GM19328 (cell line): ENCODE results near the gene CBARP.
"Not testable (repeated sequence)": the region's sequence is repeated elsewhere in the genome, so short reads cannot be mapped to it uniquely, and the experiment has no call there.

Experiments used
- ATAC-seq: cut with Tn5 transposase; IDR thresholded peaks from one replicate; pipeline ENCODE4 v1.9.1; 2021; ENCODE audit warnings: mild to moderate bottlenecking, moderate library complexity; ENCODE audit not compliant: unreplicated experiment

The CBARP gene

DNA sequence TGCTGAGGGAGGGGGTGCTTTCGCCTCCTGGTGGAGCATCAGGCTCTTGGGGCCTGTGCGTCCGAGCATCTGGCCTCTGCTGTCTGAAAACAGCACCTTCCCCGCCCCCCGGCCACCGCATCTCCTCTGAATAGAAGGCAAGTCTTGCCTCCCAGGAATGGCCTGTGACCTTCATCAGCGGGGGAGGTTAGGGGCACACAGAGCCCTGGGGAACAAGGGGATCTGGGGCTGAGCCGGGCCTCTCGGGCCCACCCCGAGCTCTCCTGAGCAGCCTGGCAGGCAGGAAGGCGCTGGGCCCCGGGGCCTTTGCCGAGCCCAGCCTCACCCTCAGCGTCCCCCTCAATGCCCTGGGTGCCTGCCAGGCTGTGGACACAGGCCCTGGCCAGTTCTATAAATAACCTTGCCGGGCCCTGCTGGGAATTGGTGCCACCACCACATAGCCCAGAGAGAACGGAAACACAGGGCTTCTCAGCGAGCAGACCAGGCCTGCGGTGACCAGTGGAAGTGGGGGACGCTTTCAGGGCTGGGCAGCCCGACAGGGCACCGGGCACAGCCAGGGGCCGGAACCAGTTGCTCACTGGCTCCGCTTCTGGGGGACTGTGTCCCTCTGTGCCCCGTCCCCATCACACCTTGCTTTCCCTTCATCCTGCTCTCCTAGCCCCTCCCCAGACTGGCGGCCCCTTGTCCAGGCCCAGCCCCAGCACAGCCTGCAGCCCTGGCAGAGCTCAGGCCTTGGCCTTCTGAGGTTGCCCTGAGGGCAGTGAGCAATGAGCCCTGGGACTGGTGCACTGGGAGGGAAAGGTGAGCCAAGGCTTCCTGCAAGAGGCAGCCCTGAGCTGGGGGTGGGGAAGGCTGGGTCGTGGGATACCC lies 22.7 kb downstream of the CBARP start:
- ATAC-seq, result no peak

DNA sequence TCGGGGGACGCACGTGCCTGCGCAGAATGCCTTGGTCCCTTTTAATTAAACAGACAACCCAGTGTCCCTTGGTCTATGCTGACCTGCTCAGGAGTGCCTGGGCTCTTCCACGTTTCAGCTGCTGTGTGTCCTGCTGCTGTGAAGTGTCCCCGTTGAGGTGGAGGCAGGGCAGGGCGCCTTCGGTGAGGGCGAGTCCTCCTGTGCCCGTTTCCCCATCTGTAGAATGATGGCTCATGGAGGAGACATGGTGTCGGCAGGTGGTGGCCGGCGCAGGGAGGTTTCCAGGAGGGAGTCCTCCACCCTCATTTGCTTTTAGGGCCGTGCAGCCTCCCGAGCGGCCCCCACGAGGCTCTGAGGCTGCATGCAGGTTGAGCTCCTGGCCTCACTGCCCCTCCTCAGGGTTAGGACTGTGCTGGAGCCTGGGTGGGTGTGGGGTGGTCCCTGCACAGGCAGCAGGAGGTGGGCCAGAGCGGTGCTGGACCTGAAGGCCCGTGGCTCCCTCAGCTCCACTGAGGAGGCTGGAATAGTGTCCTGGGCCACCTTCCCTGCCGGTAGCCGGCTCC lies 23.4 kb downstream of the CBARP start:
- ATAC-seq, result no peak

DNA sequence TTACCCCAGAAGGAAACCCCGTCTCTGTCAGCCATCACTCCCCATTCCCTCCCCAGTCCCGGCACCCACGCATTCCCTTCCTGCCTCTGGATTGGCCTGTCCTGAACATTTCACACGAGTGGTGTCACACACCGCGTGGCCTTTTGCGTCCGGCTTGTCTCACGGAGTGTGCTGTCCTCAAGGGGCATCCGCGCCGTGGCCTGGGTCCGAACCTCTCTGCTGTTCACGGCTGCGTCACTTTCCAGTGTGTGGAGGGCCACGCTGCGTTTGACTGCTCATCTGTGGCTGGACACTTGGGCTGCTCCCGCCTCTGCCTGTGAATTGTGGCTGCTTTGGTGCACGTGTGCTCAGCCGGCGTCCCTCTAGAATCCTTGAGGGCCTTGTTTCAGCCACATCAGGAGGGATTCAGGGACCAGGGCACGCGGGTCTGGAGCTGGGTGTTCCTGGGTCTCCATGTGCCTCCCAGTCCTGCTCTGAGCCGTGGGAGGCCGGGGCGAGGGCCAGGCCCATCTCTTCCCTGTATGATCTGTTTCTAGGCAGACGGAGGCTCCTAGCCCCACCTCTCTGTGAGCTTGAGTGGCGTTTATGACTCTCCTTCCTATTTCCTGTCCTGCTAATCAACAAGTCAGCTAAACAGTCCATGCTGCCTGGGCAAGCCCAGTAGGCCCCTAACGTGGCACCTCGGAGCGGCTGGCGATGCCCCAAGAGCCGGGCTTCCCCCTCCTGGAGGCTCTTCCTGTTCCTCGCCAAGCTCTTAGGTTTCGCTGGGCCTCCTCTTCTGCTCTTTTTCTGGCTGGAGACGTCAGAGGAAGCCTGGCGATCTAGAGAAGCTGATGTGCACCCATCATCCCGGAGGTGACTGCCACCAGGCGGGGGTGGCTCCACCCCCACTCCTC lies 24.2 kb downstream of the CBARP start:
- no peak for ATAC-seq

DNA sequence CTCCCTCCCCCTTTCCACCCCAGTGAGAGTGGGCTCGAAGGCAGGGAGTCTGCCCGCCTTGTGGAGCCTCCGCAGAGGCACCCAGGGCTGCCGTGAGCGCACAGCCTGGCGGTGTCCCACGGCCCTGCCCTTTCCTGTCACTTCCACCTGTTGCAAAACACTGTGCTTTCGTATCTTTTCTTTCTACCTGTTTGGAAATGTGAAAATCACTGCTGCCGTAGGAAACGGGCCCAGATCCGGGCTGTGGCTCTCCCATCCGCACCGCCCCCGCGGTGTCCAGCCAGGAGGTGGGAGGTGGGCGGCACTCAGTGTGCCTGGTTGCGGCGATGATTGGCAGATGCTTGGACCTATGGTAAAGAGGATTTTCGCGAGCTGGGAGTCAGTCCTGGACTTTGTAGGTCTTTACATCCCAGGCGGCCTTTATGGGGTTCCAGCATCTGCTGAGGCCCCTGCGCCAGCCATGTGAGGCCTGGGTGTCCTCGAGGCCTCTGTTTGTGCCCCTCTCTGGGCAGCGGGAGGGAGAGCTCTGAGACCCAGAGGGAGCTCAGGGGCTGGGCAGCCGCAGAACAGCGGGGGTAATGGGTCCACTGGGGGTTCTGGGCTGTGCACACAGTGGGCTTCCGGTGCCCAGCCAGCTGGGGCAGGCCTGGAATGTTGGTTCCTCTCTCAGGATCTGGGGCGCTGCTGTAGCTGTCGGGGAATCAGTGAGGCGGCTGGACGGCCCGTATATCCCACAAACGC lies 26.1 kb downstream of the CBARP start:
- no peak for ATAC-seq

DNA sequence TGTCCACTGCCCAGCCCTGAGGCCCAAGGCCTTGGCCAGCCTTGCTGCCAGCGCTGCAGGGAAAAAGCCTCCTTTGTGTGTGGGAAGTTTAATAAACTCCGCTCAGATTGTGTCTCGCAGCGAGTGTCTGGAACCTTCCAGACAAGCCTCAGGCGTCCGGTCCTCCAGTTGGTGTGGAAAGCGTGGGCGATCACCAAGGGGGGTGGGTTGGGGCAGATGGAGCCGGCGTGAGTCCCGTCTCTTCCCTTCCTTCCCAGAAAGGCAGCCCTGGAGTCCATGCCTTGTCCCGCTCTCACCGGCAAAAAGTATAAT lies 27.6 kb downstream of the CBARP start:
- no peak for ATAC-seq

DNA sequence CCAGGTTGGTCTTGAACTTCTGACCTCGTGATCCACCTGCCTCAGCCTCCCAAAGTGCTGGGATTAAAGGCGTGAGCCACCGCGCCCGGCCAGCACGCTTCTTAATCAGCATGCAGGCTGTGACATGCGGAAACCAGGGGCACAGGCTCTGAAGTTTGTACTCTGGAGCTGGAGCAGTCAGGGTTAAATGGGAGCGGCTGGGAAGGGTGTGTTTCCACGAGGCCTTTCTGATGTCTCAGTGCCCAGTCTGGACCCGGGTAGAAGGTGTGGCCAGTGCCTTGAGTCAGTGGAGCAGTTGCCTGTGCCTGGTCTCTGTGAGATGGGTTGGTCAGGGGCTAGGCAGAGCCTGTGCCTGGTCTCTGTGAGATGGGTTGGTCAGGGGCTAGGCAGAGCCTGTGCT lies 29.0 kb downstream of the CBARP start:
- not testable (repeated sequence) for ATAC-seq

DNA sequence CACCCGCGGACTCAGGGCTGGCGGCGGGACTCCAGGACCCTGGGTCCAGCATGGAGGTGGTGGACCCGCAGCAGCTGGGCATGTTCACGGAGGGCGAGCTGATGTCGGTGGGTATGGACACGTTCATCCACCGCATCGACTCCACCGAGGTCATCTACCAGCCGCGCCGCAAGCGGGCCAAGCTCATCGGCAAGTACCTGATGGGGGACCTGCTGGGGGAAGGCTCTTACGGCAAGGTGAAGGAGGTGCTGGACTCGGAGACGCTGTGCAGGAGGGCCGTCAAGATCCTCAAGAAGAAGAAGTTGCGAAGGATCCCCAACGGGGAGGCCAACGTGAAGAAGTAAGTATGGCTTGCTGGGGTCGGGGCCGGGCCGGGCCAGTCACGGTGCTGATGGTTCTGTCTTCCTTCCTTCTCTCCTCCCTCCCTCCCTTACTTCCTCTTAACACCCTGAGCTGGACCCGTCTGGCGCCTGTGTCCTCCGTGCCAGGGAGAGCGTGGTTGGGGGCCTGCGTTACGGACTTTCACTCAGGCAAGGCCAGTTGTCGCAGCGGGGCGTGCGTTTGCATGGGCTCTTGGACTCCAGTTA lies 30.8 kb downstream of the CBARP start:
- no peak for ATAC-seq

DNA sequence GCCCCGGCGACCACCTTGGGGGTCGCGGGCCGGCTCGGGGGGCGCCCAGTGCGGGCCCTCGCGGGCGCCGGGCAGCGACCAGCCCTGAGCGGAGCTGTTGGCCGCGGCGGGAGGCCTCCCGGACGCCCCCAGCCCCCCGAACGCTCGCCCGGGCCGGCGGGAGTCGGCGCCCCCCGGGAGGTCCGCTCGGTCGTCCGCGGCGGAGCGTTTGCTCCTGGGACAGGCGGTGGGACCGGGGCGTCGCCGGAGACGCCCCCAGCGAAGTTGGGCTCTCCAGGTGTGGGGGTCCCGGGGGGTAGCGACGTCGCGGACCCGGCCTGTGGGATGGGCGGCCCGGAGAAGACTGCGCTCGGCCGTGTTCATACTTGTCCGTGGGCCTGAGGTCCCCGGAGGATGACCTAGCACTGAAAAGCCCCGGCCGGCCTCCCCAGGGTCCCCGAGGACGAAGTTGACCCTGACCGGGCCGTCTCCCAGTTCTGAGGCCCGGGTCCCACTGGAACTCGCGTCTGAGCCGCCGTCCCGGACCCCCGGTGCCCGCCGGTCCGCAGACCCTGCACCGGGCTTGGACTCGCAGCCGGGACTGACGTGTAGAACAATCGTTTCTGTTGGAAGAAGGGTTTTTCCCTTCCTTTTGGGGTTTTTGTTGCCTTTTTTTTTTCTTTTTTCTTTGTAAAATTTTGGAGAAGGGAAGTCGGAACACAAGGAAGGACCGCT lies 31.5 kb downstream of the CBARP start:
- no peak for ATAC-seq

DNA sequence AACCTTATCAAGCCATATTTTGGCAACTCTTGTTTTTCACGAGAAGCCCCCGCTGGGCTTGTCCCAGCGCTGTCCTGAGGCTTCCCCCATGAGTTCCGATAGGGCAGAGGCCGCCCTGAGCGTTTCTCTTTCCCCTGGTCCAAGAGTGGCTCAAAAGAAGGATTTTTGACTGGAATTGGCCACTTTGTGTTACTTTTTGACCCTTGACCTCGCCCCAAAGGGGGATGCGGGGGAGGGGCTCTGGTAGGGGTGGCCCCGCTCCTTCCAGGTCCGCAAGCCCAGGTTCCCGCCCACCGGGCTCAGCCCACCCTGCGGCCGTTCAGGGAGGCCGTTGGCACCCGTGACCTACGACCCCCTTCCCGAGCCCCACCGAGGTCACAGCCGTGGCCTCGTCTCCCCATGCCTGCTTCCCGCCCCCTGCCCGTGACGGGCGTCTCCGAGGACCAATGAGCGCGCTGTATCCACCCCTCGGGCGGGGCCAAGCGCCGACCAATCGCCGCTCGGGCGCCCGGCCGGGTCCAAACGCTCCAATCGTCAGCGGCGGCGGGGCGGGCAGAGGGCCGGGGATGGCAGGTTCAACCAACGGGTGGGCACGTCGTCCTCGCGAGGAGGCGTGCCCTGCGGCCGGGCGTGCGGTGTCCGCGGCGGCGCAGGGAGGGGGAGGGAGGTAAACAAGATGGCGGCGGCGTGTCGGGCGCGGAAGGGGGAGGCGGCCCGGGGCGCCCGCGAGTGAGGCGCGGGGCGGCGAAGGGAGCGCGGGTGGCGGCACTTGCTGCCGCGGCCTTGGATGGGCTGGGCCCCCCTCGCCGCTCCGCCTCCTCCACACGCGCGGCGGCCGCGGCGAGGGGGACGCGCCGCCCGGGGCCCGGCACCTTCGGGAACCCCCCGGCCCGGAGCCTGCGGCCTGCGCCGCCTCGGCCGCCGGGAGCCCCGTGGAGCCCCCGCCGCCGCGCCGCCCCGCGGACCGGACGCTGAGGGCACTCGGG lies 32.4 kb downstream of the CBARP start, which contains the start of gene STK11:
Gene STK11 (plus strand): TSS at position 665 of the 986 bp plus-strand sequence. CDS start 1,136 bp downstream, outside the sequence.
- peak; percentile 90 for ATAC-seq

DNA sequence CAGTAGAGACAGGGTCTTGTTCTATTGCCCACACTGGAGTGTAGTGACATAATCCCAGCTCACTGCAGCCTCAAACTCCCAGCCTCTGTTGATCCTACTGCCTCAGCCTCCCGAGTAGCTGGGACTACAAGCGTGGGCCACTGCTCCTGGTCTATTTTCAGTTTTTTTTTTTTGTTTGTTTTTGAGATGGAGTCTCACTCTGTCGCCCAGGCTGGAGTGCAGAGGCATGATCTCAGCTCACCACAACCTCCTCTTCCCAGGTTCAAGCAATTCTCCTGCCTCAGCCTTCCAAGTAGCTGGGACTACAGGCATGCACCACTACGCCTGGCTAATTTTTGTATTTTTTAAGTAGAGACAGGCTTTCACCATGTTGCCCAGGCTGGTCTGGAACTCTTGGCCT lies 37.2 kb downstream of the CBARP start:
- not testable (repeated sequence) for ATAC-seq

DNA sequence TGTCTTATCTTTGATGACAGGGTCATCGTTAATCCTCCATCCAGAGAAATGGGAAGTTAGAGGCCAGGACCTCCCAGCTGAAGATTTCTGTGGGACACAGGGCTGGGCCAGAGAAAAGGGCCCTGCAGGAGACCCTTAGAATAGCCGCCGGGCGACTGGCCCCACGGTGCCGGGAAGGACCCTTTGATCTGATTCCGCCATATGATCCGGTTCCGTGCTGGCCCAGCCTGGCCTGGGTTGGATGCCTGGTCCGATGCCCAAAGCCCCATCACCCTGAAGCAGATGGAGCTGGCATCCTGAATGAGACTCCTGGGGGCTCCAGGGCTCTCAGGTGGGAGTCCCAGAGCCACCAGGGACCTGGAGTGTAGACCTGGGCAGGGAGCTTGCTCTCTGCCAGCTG lies 38.3 kb downstream of the CBARP start:
- ATAC-seq, result no peak

DNA sequence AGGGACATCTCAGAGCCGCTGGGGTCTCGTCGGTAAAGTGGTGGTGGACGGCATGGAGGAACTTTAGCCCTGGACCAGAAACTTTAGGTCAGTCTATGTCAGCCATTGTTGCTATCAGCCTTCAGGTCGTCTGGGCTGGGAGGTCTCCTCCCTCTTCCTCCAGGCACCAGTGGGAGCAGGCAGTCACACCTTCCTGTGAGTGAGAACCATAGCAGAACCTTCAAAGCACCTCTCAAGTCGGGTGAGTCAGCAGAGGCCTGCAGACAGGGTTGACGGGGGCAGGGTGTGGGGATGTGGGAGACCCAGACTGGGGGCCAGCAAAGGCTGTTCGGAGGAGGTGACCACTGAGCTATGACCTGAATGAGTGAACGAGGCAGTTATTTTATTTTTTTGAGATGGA lies 48.4 kb downstream of the CBARP start:
- ATAC-seq, result no peak

DNA sequence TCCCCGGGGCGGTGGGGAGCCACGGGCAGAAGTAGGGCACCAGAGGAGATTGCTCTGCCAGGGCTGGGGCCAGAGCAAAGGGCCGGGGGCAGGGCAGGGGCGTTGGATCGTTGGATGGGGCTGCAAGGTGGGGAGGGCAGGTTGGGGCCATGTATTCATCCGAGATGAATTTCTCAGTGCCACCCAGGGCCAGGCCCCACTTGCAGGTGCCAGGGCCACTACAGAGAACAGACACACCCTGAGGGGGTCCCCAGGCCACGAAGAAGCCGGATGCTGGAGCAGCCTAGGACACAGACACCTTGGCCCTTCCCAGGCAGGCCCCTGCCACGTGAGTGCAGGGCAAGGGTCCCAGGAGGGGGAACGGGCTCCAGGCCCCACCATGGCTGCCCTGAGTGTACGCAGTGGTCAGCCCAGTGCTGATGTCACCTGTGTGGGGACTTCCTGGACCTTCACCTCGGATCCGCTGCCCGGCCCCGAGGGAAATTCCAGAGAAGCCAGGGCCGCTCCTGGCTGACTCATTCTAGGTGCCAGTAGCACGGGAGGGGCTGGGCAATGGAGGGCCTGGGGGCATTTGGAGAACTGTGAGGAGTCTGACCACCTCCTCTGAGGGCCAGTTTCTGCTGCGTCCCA lies 54.1 kb downstream of the CBARP start:
- ATAC-seq, result no peak

DNA sequence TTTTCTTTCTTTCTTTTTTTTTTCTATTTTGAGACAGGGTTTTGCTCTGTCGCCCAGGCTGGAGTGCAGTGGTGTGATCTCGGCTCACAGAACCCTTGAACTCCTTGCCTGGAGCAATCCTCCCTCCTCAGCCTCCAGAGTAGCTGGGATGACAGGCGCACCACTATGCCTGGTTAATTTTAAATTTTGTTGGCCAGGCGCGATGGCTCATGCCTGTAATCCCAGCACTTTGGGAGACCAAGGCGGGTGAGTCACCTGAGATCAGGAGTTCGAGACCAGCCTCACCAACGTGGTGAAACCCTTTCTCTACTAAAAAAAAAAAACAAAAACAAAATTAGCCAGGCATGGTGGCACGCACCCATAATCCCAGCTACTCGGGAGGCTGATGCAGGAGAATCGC lies 55.1 kb downstream of the CBARP start:
- no peak for ATAC-seq

DNA sequence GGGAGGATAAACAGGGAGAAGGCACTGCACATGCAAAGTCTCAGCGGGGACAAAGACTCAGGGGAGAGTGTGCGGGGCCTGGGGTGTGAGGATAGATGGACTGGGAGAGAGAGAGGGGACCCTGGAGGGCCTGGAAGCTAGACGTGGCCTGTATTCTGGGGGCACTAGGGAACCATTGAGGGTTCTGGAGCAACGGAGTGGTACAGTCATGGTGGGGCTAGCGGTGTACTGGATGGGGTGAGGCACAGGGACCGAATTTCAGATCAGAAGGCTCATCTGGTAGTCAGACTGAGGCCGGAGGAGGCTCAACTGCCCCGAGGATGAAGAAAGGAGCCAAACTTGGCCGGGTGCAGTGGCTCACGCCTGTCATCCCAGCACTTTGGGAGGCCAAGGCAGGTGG lies 55.7 kb downstream of the CBARP start:
- no peak for ATAC-seq

DNA sequence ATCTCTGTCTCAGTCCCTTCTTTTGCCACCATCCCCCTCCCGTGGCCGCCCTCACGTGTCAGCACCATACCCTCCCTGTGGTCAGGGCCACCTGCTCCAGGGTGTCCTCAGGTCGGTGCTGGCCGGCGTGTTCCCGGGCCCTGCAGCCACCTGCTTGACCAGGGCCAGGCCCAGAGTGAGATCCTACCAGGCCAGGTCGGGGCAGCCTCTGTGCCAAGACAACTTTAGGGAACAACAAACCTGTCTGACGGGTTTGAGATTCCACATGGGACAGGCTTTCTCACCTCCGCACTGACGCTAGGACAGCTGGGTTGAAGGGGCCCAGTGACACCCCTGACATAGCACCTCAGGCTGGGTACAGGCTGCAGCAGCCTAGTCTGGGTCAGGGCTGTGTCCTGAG lies 56.2 kb downstream of the CBARP start:
- no peak for ATAC-seq
